Stimulated activated CD8-positive, alpha-beta memory T cell treated with anti-CD3 and anti-CD28 coated beads, Interleukin-7, amount 100 ng/mL, for 1 hour (primary cell): ENCODE results near the gene PAX2.

Experiments used
- DNase-seq, 2 donors: peaks; one replicate each; pipeline ENCODE4 v3.0.0-alpha.2; 2020; ENCODE audit warnings: low read depth in 2 of 2

Gene PAX2

DNA sequence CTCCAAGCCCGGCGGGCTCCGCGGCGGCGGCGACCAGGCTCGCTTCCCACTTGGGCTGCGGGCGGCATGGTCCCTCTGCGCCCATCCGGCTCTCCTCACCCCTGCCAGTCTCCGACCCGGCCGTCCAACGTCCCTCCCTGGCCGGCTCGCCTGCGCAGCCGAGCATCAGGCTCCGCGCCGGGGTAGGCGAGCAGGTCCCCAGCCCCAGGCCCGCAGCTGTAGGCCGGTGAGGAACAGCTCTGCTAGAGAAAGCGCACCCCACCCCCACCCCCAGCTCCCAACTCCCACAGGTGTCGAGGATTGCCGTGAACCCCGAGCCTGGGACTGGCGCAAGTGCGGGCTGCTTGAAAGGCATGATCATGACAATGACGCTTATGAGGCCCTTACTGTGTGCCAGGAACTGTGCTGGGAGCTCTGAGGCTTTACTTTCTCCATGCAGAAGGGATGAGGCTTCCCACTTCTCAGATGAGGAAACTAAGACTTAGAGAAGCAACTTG, 20.8 kb upstream of the PAX2 start:
- no peak for DNase-seq

DNA sequence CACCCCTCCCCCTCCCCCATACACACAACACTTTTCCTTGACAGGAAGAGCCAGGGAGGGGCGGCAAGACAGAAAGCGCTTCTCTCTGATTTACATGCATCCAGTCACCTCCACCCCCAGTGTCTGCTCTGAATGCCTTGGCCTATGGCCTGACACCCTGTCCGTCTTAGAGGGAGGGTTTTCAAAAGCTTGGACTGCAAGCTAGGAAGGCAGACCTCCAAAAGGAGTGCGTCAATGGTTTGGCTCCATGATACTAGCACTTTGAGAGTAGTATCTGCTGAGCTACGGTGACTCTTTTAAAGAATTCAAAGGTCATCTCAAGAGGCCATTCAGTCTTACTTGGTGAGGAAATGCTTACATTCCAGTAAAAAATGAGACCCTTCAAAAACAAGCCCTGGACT, 20.3 kb upstream of the PAX2 start:
- DNase-seq: no peak

DNA sequence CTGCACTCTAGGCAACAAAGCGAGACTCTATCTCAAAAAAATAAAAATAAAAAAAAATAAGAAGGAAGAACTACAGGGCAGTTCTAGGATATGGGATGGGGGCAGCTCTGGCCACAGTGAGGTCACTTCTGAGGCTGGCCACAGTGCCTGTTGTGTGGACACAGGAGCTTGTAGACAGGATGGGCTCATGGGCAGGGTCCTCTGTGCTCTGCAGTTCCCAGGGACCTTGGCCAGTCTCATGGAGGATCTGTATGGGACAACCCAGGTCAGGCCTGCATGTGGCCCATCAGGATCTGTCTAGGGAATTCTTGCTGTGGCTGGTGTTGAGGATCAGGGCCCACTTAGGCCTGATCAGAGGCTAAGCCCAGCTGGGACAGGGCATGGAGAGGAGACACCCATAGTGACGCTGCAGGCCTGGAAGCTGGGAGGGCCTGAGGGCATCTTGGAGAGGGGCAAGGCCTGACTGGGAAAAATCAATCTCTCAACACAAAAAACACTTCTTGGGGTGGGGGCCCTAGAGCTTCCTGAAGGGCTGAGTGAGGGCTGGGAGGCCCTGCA, 19.4 kb upstream of the PAX2 start:
- DNase-seq: no peak

DNA sequence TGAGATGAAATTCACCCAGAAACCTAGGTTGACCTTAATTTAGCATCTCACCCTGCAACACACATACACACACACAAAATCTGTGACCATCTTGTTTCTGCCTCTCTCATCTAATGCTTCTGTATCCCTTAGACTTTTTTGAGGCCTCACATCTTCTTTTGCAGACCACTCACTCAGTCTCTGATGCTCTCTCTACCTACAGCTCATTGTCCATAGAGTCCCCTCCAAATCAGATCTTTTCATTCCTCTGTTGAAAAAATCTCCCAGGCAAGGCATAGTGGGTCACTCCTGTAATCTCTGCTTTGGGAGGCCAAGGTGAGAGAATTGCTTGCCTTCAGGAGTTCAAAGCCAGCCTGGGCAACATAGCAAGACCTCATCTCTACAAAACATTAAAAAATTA, 17.6 kb upstream of the PAX2 start:
- DNase-seq: no peak

DNA sequence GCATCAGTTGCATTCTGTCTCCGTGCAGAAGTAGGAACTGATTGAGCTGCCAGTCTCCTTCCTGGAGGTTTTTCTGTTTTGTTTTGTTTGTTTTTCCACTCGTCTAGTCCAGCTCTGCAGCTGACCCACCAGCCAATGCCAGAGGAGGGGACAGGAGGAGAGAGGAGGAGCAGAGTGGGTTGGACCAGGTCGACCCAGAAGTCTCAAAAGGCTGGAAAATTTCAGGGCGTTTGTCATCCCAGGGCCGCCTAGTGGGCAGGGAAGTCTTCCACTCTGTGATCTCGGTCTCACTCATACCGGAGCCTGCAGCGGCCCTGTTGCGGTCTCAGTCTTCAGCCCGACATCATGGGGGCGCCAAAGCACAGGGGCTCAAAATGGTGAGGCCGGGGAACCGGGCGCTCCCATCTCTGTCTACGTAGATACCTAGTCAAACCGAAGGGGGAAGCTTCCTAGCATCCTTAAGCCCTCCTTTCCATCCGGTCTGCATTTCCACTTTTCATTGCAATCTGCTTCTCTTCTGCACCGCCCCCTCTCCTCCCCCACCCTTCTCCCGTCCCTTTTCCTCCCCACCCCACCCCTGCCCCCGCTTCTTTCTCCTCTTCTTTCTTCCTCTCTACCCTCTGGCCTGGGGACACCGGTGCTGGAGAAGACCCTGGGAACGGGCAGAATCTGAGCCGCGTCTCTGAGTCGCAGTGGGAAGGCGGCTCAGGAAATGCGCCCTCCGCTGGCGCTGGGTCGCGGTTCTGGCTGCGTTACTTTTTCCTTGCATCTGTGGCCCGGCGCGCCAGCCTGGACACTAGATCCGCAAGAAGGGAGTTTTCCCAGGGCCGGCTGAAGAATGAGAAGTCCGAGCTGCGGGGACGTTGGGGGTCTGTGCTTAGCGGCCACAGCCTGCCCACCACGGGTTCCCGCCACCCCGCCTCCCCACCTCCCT, 16.2 kb upstream of the PAX2 start:
- no peak for DNase-seq

DNA sequence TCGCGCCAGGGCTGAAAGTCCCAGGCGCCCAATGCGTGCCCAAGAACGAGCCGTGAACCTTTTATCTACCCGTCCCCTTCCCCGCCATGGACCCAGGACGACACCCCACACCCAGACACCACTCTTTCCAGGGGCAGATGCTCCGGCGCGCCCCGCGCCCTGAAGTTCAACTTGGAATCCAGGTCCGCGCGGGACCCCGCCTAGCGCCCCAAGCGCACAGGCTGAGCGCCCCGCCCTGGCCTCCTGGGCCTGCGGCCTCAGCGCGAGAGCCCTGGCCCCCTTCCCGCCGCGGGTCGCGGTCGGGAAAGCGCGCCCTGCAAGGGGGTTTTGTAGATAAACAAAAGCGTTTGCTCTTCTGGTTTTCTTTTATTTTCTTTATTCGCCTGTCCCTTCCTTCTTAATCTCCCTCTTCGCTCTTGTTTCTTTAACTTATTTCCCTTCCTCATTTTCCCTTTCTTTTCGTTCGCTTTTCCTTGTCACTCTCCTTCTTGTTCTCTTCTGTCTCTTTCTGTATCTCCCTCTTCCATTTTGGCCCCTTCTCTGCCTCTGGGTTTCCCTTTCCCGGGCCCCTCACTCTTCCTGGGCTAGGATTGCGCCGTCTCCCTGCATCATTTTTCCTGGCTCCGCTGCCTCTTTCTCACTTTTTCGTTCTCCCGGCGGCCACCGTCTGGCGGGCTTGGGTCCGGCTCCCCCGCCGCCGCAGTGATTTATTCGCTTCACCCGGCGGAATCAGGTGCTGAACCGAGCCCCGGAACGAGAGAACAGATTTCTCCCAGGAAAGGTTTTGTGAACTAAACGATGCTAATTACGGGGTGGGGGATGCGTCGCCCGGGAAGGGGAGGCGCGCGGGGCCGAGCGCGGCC, 15.3 kb upstream of the PAX2 start:
- no peak for DNase-seq

DNA sequence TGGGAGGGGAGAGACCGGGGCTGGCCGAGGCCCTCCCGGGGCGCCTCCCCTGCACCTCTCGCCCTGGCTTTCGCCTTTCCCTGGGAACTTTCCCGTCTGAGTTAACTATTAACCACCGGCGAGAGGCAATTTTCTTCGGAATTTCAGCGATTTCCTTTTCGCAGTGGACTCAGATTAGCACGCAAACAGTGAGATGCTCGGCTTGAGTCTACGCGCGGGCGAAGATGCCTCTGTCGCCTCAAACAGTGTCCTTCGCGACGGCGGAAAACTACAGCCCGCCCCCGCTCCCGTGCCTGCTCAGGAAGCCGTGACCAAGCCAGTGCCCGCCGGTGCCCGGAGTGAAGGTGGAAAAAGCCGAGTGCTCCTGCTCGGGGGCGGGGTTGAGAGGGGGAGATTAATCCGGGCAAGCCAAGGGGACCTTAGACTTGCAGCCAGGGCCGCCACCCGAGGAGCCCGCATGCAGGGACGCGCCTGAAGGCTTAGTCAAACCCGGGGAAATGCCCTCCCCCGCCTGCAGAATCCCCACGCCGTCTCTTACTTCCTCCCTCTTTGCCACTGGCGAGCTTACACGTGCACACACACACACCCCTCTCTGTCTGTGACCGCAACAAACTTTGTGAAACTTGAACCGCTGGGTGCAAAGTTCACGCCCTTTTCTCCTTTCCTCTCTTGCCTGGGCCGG, 14.5 kb upstream of the PAX2 start:
- DNase-seq: no peak

DNA sequence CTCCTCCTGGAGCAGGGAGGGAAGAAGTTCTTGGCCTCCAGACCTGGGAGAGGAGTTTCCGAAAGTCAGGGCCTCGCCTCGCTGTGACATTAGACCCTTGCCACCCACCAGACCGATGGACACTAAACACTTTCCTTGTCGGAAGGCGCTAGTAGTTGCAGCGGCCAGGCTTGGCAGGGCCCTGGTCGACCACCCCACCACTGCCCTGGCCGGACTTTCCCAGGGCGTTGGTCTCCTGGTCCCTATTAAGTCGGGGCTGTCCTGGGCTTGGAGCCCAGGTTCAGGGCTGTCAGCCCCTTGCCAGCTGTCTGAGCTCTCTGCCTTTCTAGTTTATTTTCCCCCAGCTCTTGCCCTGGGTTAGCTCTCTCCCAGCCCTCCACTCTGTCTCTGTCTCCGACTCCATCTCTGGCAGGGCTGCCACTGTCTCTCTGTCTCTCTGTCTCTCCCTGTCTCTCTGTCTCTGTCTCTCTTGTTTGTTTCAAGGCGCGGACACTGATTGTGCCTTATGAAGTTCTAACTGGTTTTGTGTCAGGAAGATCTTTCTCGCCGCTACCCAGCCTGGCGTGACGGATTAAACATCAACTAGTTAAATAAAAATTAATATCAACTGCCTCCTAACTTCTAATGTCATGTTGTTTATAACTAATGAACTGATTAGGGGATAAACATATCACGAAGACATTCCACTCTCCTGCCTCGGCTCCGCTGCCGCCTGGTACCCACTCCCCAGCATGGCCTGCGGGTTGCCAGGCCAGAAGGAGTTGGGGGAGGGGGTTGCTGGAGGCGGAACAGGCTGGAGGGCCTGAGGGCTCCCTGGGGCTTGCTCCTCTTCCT, 13.8 kb upstream of the PAX2 start:
- DNase-seq: no peak

DNA sequence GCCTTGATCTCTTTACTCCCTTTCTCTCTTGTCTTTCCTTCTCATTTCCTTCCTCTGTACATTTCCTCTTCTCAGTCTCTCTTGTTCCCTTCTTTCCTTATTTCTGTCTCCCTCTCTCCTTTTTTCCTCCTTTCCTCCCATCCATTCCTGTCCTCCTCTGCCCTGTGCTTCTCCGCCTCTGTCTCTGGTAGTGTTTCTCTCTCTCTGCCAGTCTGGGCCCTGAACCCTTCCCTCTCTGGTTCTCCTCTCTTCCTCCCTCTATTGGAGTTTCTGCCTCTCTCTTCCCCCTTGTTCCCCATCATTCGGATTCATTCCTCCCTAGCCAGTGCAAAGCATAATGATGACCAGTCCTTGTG, 13.2 kb upstream of the PAX2 start:
- DNase-seq: no peak

DNA sequence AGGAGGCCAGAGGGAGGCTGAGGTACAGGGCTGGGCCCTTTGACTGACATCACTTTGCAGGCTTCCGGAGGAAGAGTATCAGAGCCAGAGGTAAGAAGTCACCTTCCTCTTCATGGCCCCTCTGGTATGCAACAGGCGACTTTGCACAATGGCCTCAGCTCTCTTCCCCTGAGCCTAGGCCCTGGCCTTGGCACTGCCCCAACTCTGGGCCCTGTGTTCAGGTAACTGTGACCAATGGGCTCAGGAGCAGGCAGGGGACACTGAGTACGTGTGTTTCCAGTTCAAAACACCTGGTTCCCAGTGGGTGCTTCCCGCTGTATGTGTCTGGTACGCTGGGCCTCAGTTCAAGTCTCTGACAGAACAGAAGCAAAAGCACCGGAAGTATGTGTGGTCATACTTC, 12.1 kb upstream of the PAX2 start:
- DNase-seq: no peak

DNA sequence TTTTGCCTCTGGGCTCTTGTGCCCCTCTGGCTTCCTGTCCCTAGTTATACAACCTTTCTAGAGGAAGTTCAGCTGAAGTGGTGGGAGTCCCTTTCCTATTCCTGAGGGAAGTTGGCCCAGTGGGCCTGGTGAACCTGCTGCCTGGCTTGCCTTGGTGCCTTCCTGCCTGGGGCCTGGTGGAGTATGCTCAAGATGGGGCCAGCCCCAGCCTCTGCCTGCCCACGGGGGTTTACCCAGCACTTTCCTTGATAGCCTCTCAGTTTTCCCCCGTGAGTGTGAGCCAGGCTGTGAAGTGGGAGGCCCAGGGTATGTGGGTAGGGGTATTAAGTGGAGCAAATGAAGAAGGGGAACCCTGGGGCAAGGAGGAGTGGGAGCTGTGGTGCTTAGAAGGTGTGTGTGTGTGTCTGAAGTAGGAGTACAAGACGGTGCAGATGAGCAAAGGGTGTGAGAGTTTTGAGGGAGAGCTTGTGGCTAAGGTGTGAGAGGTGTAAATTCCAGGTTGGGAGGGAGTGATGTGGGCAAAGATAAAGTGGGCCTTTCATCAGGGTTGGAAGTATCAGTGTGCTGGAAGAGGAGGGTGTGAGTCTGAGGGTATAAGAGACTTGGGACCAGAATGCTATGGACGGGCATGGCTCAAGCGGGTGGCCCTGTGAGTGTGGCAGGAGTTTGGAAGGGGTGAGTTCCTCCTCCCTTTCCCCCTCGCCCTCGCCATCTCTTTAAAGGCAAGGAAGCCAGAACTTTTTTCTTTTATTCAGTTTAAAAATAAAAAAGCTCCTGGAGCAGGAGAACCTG, 10.9 kb upstream of the PAX2 start:
- DNase-seq: no peak

DNA sequence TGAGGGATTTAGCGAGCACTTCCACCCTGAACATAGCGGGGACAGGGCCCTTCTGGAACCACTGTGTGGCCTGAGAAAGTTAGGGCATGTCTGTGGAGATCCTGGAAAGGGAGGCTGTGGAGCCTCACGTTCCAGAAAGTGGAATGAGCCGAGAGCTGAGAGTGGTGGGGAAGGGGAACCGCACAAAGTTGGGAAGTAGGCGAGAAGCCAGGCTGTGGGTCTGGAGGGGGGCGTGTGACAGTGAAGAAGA, 10.4 kb upstream of the PAX2 start:
- no peak for DNase-seq

DNA sequence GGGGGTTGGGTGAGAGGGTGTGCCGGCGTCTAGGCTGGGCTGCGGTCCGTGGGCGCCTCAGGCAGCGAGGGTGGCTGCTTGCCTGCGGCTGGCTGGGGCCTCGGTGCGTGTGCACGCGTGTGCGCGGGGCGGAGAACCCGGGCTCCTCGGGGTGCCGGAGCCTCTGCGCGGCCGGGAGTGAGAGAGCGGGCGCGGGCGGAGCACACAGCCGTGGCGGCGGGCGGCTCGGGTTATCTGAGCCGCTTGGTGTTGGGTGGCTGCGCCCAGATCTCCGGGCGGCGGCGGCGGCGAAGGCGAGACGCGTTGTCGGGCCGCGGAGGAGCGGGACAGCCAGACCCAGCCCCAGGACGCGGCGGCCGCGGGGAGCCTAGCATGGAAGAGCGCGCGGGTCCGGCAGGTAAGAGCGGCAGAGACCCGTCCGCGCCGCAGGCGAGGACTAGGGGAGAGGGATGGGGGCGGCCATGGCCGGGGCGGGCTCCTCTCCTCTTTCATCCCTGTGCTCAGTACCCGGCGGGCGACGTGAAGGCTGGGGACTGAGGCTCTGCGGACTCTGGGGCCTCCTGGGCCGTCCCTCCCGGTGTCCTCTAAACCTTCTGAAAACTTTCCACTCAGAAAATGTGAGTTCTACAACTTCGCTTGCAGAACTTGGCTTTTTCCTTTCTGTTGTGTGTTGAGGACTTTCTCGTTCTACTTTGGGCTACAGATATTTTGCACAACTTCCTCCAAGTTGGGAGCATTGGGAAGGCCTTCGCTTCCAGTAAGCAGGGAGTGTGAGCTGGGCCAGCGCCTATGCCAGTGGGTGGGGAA, 9.8 kb upstream of the PAX2 start:
- DNase-seq: no peak

DNA sequence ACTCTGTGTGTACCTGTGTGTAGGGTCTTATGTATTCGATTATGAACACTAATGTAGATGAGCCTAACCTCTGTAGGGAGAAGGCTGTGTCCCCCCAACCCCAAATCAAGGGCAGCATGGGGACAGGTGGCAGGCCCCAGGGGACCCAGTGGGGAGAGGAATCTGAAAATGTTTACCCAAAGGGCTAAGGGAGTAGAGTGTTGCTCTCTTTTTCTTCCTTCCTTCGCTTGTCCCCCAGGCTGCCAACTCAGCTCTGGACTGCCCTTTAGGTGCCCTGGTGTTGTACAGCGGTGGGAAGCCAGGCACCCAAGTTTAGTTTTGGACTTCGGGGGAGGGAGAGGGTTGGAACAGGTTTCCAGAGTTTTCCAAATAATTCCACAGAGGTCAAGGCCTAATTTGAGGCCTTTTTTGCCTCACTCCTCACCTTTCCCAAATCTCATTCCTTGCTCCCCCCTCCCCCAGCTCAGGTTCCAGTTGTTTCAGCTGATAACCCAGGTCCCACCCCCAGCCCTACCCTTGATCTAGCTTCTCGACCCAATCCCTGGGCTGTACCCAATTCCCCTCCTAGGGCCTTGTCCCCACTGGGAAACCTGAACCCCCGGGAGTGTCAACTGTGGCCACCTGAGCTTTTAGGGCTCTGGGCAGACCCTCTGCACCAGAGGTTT, 9.1 kb upstream of the PAX2 start:
- DNase-seq: no peak

DNA sequence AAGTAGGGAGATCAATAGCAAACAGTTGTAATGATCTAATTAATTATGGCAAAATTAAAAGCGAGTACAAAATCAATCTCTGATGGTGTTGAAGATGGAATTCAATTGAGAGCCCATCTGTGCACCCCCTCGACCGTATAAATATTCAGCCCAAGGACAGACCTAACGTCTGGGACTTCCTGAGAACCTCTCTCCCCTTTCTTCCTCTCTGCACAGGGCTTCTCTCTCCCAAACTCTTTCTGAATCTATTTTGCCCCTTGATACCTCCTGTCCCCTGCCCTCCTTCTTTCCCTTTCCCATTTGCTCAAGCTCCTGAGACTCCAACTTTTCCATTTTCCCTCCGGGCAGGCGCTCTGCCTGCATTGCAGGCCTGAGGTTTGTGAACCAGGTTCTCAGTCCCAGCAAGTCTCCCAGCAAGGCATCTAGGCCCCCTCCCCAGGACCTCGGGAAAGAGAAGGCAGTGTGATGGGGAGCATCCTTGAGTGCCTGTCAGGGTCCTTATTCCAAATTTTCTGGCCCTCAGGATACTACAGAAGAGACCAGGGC, 8.5 kb upstream of the PAX2 start:
- no peak for DNase-seq

DNA sequence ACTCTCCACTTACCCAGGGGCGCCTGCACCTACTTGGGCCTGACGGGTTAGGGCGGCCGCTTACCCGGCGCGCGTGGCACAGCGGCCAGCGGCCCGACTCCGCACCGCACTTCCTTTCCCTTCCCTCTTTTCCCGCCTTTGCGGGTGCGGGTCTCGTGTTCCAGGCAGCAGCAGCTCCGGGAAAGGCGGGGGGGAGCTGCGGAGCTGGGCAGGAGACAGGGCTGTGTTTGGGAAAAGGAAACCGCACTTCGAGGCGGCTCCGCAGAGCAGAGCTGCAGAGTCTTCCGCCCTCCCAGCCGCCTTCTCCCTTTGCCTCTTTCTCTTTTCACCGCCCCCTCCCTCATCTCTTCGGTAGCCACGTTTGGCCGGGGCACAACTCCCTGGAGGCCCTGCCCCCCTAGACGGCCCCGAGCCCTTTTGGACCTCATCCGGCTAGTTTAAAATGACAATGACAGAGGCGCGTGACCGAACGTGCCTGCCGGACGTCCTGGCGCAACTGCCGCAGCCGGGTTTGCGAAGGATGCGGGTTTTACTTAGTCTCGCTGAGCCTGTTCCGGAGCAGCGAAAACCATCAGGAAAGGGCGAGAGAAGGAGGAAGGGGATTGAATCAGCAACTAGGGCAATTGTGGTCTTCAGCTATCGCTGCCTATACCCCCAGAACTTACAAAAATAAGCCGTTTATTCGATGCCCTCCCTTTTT, 7.9 kb upstream of the PAX2 start:
- DNase-seq: no peak

DNA sequence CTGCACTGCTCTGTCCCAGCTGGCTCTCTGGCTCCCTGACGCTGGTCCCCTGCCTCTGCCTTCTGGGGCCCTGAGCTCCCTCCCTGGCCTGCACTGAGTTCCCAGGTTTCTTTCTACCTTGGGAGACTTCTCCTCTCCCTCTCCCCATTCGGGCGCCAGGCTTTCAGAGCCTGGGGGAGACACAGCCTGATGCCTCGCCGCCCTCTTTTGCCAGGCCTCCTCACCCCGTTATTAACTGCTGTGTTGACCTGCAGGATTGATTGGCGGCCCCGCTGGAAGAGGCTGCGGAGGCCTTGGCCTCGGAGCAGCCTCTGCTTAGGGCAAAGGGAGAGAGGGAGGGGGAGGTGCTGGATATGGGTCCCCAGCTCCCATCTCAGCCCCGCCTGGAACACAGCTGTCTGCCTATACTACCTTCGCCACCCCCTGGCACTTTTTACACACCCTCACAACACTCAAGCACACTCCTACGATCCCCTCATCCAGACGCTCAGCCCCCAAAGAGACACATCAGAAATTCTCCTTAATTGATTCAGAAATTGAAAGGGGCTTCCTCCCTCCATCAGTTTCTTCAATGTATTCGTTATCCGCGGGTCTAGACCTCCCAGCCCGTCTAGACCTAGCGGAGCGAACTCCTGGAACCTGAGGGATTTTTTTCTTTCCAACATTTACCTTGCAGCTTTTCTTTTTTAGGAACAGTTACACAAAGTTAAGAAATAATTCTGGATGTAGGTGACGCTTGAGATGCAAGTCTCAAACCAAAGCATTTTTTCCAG, 7.1 kb upstream of the PAX2 start:
- DNase-seq: no peak
